GM21786 (cell line): ENCODE measurements around the gene SAMD14.

ENCODE experiments used
- ATAC-seq: cut with Tn5 transposase; IDR thresholded peaks from one replicate; pipeline ENCODE4 v1.9.1; 2021; ENCODE audit not compliant: unreplicated experiment

Gene SAMD14

DNA sequence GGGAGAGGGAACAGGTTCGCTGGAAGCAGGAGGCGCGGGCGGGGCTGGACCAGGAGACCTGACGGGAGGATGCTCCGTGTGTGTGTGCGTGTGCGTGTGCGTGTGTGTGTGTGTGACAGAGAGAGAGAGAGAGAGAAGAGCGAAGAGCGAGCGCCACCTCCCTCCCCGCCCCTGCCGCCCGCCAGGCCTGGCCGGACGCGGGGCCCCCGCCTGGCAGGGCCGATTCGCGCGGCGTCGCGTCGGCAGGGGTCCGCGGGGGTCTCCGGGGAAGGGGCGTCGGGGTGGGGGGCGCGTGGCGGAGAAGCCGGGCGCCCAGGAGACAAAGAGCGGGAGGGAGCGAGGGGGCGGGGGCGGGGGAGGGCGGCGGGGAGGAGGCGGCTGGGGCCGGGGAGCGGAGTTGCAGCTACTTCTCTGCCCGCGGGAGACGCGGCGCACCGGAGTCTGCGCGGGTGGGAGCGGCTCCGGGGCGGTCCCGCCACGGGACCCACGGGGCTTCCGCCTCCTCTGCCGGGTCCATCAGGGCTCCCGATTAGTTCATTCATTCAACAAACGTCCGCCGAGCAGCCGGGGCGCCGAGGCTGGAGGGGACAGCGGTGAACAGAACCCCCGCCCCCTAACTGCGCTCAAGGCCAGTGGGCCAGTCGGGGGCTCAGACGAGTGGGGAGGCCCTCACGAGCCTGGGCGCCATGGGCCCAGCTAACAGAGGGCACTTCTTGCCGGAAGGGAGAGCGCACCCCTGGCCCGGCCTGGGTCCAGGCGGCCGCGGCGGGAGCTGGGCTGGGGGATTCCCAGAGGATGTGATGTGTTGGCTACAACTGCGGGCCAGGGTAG is at the start of gene SAMD14:
TSS of gene SAMD14 (minus strand) at position 433 of the 831 bp plus-strand sequence. CDS start 5,201 bp downstream, outside the sequence.
- ATAC-seq: no peak

DNA sequence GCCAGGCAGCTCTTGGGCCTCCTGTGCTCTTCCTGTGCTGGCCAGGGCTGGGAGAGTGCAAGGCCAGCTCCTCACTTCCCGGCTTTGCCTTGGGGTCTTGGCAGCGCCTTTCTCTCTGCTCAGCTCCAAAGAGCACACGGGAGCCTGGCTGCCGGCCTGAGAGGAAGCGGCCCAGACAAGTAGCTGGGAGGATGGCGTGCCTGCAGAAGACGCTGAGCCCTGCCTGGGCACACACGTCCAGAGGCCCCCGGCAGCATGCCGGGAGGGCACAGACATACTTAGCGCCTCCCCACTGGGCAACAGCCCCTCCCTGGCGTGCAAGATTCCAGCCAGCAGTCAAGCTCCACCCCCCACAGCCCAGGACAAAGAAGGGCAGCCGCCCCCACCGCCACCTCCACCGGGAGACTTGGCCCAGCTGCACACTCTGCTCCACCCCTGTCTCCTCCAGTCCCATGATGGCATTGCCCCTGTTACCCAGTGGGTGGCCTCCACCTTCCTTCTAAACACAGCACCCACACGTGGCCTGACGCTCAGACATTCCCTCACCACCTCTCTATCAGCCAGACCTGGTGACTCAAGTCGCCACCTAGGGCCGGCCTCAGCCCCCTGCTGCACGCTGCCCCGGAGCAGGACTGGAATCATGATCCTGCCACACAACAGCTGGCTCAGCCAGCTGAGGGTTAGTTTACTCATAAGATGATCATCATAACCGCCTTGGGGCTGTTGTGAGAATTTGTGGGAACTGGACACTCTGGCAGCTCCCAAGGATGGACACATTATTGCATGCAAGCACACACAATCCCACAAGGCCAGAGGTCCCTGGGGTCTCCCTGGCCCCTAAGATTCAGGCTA is 48.2 kb upstream of the SAMD14 start:
- ATAC-seq: peak; percentile 78

DNA sequence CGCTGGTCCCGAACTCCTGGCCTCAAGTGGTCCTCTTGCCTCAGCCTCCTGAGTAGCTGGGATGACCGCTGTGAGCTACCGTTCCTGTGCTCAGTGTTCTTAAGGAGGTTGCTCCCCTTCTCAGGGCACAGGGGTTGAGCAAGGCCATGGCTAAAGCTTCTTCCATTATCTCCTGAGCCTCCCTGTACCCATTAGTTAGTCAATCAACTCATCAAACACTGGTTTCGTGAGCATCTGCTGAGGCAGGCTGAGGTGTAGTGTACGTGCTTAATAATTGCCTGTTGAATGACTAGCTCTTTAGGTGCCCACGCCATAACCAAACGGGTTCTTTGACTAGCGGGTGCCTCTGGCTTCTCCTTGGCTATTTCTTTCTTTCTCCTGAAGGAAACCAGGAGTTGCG is 47.5 kb upstream of the SAMD14 start:
- no peak for ATAC-seq

GRCh38 chr17:50176559-50177357 is 46.8 kb upstream of the SAMD14 start:
- no peak for ATAC-seq

GRCh38 chr17:50175035-50175807 is 45.3 kb upstream of the SAMD14 start:
- no peak for ATAC-seq

- ATAC-seq: no peak
These were observed 44.5 kb upstream of the SAMD14 start for GRCh38 chr17:50174444-50174843.

DNA sequence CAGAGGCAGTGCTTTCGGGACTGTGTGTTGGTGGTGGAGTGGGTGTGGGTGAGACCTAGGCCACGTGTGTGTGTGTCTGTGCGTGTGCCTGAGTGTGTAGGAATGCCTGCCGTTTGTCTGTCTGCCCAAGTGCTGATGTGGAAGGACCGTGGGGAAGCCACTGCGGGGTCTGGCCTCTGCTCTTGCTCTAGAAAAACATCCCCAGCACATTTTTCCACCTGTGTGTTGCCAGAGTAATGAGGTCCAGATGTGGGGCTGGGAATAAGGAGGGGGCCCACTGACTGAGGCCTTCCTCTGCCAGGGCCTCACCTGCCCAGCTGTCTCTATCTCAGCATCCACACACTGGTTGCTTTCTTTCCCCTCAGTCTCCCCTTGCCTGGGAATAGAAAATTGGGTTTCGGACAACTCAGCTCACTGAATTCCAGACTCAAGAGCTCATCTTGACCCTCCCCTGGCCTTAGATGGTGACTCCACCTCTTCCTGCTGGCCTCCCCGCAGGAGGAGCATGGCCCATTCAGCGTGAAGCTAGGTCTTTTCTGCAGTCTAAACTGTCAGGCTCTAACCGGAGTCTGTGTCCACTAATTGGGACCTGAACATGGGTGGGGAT is 43.5 kb upstream of the SAMD14 start:
- ATAC-seq: no peak

GRCh38 chr17:50172936-50173334 is 43.0 kb upstream of the SAMD14 start:
- no peak for ATAC-seq

DNA sequence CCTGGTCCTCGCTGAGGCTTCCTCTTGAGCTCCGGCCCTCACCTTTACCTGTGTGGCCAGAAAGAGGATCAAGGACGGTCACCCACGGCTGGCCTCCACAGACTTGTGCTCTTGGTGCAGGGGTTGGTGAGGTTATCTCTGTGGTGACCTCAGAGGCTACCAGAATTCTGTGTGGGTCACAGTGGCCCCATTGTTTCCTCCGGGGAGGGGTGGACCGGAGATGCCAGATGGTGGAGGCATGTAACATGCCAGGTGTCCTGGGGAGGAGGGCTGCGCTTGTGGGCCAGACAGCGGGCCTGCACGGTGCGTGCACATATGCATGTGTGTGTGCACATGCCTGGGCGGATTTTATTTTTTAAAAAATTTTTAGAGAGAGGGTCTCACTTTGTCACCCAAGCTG is 42.2 kb upstream of the SAMD14 start:
- no peak for ATAC-seq

DNA sequence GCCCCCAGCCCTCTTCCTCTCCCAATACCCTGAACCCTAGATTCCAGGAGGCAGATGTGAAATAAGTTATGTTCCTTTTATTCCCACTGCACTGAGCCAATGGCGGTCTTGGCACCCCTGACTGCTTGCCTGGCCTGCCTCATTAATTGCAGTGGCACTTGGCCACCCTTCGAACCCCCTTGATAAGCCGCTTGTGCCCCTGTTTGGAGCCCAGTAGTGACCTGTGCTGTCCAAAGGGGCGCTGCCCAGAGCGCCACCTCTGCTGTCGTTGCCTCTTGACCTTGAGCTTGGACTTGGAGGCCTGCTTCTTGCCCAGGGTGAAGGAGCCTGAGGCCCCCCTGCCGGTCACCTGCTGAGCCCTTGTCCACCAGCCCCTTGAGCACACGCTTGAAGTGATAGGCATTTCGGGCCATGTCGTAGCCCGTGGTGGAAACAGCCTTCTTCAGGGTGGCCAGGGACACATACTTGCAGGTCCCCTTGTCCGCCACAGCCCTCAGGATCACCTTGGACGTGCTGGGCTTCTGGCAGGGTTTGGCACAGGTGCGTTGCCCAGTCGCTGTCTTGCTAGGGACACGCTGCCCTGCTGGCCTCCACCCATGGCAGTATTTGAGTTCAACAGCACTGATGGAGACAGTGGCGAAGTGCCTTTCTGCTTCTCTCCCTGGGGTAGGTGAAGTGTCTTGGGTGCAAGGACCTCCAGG is 41.6 kb upstream of the SAMD14 start:
- ATAC-seq: no peak

- ATAC-seq: peak; percentile 85
These were observed 40.9 kb upstream of the SAMD14 start for GRCh38 chr17:50170662-50171370.

GRCh38 chr17:50169881-50170459 is 40.0 kb upstream of the SAMD14 start:
- ATAC-seq: no peak

DNA sequence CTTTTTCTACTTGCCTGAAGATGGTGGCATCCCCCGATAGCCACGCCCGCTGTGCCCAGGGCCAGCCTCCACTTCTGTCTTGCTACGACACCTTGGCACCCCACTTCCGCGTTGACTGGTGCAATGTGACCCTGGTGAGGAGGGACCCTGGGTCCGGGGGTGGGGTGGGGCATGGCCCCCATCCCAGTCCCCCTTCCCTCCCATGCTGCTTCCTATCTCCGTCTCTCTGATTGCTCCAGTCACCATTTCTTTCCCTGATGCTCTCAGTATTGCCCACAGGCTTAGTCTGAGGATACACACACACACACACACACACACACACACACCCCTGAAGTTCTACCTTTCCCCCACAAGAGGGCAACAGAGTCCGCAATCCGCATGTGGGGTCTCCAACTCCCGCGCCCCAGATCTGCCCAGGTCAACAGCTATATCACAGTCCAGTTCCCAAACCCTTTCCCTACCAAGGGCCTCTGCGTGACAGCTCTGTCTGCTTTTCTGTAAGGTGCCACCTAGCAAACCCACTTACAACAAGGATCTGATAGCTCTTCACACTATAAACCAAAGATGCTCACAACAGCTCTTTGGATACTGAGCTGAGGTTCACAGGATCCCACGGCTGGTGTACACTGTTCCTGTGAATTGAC is 39.3 kb upstream of the SAMD14 start:
- ATAC-seq: no peak

DNA sequence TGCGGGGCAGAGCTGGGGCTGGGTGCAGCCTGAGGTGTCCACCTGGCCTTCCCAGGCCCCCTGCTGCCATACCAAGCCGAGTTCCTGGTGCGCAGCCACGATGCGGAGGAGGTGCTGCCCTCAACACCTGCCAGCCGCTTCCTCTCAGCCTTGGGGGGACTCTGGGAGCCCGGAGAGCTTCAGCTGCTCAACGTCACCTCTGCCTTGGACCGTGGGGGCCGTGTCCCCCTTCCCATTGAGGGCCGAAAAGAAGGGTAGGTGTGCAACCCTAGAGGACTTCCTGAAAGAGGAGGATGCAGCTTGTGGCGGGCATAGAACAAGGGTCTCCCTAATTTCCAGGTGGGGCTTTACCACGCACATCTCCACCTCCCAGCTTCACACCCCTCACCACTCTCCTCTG is 38.4 kb upstream of the SAMD14 start:
- no peak for ATAC-seq

- no peak for ATAC-seq
These were observed 37.4 kb upstream of the SAMD14 start for GRCh38 chr17:50167371-50167770.

- ATAC-seq: no peak
These were observed 36.7 kb upstream of the SAMD14 start for GRCh38 chr17:50166518-50167181.

GRCh38 chr17:50165867-50166517 is 36.0 kb upstream of the SAMD14 start, which contains the start of gene SGCA:
Gene SGCA (plus strand): TSS chr17:50166005. CDS start chr17:50166041, 36 bp downstream.
- ATAC-seq: no peak
